K562 (cell line): ENCODE data around the gene RERE. TPM values are rescaled to one million over a fixed set of nuclear protein-coding genes. Genes with fewer than 3 reads are reported as not detected.
A peak's percentile ranks its signal among the peaks of the same experiment; 100 is the strongest.

Source experiments
- ATAC-seq: fragments of 200-7000 bp; cut with Tn5 transposase; 3 replicates; pipeline ENCODE4 v1.9.1; 2020; ENCODE audit warnings: moderate library complexity
- BruUV-seq: library from RNA; stranded (reverse); fragments of 400-500 nt; replicated peaks from 2 replicates; lab custom pipeline; 2021; lab: Mats Ljungman, UMichigan
- CTCF ChIA-PET: fragments of 300-600 bp; formaldehyde crosslinking; extraction: SDS; loops from one replicate; lab custom pipeline; 2021; ENCODE audit warnings: low intra/inter-chr PET ratio; lab: Yijun Ruan, JAX
- POLR2A ChIA-PET: fragments of 300-600, 350-650 bp; sonication (Branson Sonifier 250); formaldehyde crosslinking; extraction: SDS; loops from one replicate; lab custom pipeline; 2021; ENCODE audit warnings: antibody characterized with exemption, inconsistent platforms; lab: Yijun Ruan, JAX
- DNase-seq, 4 experiments: peaks; one replicate each; pipeline versions ENCODE4 v3.0.0 to v3.0.0-alpha.2; 2011 to 2018; ENCODE audit warnings: low spot score in 3 of 4, mixed read lengths in 3 of 4; ENCODE audit errors: extremely low read depth in 1 of 4
- FAIRE-seq: peaks from 2 replicates; lab custom pipeline; 2011; peaks lifted over from hg19 to GRCh38; lab: Jason Lieb, UNC
- H2AFZ ChIP-seq: 2 replicates; pipeline ENCODE4 v1.6.0; 2011; ENCODE audit warnings: low read depth, low read length, control low read depth, inconsistent platforms
- H3K27ac ChIP-seq: fragments of 200-600 bp; 3 replicates; pipeline ENCODE4 v1.8.0; 2011; ENCODE audit warnings: low read depth, mild to moderate bottlenecking, control low read depth, inconsistent platforms, low read length, moderate library complexity, mixed read lengths; ENCODE audit errors: extremely low read depth
- H3K27me3 ChIP-seq, 2 experiments: fragments of 300-600 bp in 1 of 2; 2 replicates in 1 of 2; 3 replicates in 1 of 2; pipeline versions ENCODE4 v1.6.0 to v1.8.0; 2011; ENCODE audit warnings: inconsistent platforms in 2 of 2, low read length in 2 of 2, mild to moderate bottlenecking in 1 of 2, mixed read lengths in 1 of 2, moderate library complexity in 1 of 2; ENCODE audit not compliant: control insufficient read depth in 2 of 2, insufficient read depth in 2 of 2
- H3K36me3 ChIP-seq: fragments of 300-600 bp; 3 replicates; pipeline ENCODE4 v1.8.0; 2011; ENCODE audit warnings: mild to moderate bottlenecking, low read length, inconsistent platforms; ENCODE audit not compliant: control insufficient read depth, insufficient read depth
- H3K4me1 ChIP-seq, 2 experiments: fragments of 200-600 bp in 1 of 2; replicated peaks in 1 of 2; 2 replicates in 1 of 2; 3 replicates in 1 of 2; pipeline versions ENCODE4 v1.5.1 to v1.8.0; 2011; ENCODE audit warnings: inconsistent platforms in 2 of 2, low read length in 2 of 2, mild to moderate bottlenecking in 1 of 2, mixed read lengths in 1 of 2, moderate library complexity in 1 of 2; ENCODE audit not compliant: control insufficient read depth in 2 of 2, insufficient read depth in 2 of 2
- H3K4me2 ChIP-seq: 2 replicates; pipeline ENCODE4 v1.6.1; 2011; ENCODE audit warnings: low read length, control low read depth, inconsistent platforms, mixed read lengths; ENCODE audit not compliant: insufficient read depth
- H3K4me3 ChIP-seq: fragments of 200-600 bp; sonication (generic), shearing (Covaris generic); 2 replicates; pipeline ENCODE4 v1.5.1; 2016; ENCODE audit warnings: control low read depth, inconsistent platforms
- H3K79me2 ChIP-seq: fragments of 200-600 bp; 3 replicates; pipeline ENCODE4 v1.8.0; 2011; ENCODE audit warnings: low read length, inconsistent platforms; ENCODE audit not compliant: control insufficient read depth, insufficient read depth
- H3K9ac ChIP-seq, 2 experiments: 2 replicates each; pipeline versions ENCODE4 v1.6.0 to v1.6.1; 2011; ENCODE audit warnings: low read depth in 2 of 2, low read length in 2 of 2, control low read depth in 1 of 2, inconsistent platforms in 1 of 2, mild to moderate bottlenecking in 1 of 2, mixed read lengths in 1 of 2; ENCODE audit not compliant: insufficient read depth in 1 of 2
- H3K9me1 ChIP-seq: one replicate; pipeline ENCODE4 v1.6.0; 2011; ENCODE audit warnings: inconsistent platforms, mild to moderate bottlenecking, low read length, moderate library complexity; ENCODE audit not compliant: control insufficient read depth, insufficient read depth
- H3K9me3 ChIP-seq: replicated peaks from 2 replicates; pipeline ENCODE4 v1.5.1; 2011; ENCODE audit warnings: low read depth, low read length, inconsistent platforms; ENCODE audit not compliant: control insufficient read depth, insufficient read depth
- H4K20me1 ChIP-seq: replicated peaks from 2 replicates; pipeline ENCODE4 v1.6.1; 2011; ENCODE audit warnings: low read length, inconsistent platforms, mixed read lengths; ENCODE audit not compliant: control insufficient read depth, insufficient read depth
- ARID3B ChIP-seq: fragments of 250-450 bp; sonication (Bioruptor Pico); IDR thresholded peaks from 2 replicates; pipeline ENCODE4 v1.4.0; 2020; ENCODE audit warnings: borderline replicate concordance
- ATF7 ChIP-seq: fragments of 450-650 bp; IDR thresholded peaks from 2 replicates; pipeline ENCODE4 v1.7.1; 2014; ENCODE audit warnings: mild to moderate bottlenecking, moderate library complexity
- C11orf30 ChIP-seq: fragments of 450-650 bp; IDR thresholded peaks from 2 replicates; pipeline ENCODE4 v1.6.1; 2016; ENCODE audit warnings: low read depth, mild to moderate bottlenecking
- GABPA ChIP-seq: fragments of 200-800 bp; sonication (Bioruptor generic); conservative IDR thresholded peaks from 2 replicates; pipeline ENCODE4 v1.6.1; 2016; ENCODE audit warnings: low read depth, missing genetic modification characterization, missing compliant biosample characterization
- NCOA6 ChIP-seq: fragments of 450-650 bp; IDR thresholded peaks from 2 replicates; pipeline ENCODE4 v1.6.1; 2017; ENCODE audit warnings: mild to moderate bottlenecking
- NR3C1 ChIP-seq: sonication (generic); formaldehyde crosslinking; IDR thresholded peaks from 2 replicates; pipeline ENCODE4 v1.8.1; 2022; ENCODE audit warnings: missing genetic modification reagents
- TOE1 ChIP-seq, 2 experiments: fragments of 450-650 bp in 1 of 2; sonication (generic) in 1 of 2; formaldehyde crosslinking in 1 of 2; IDR thresholded peaks; 2 replicates each; pipeline versions ENCODE4 v1.7.1 to v1.8.0; 2016 to 2022; ENCODE audit warnings: borderline replicate concordance in 2 of 2, mild to moderate bottlenecking in 2 of 2, antibody characterized with exemption in 1 of 2, inconsistent platforms in 1 of 2, low read depth in 1 of 2, missing genetic modification reagents in 1 of 2, moderate library complexity in 1 of 2
- ZNF316 ChIP-seq: fragments of 450-650 bp; IDR thresholded peaks from 2 replicates; pipeline ENCODE4 v1.6.1; 2016
- ZNF324 ChIP-seq: fragments of 250-450 bp; sonication (Bioruptor Pico); IDR thresholded peaks from 2 replicates; pipeline ENCODE4 v1.4.0; 2020; ENCODE audit warnings: mild to moderate bottlenecking
- WGBS: fragments of 100-300 bp; shearing (Covaris generic); methylation state at CpG from one replicate; pipeline ENCODE4 v1.1.6; 2016; ENCODE audit warnings: low coverage, mixed read lengths; ENCODE audit not compliant: insufficient coverage; ENCODE audit errors: missing lambda C conversion rate; 5-methylcytosine and 5-hydroxymethylcytosine counted together
- in situ Hi-C: fragments of 300-500 bp; cut with MboI; formaldehyde crosslinking; loops from 4 replicates; pipeline ENCODE4 v1.15.0; 2018; ENCODE audit warnings: inconsistent platforms, mixed read lengths
- intact Hi-C: fragments of 100-400 bp; cut with micrococcal nuclease; formaldehyde crosslinking; loops from 2 replicates; pipeline ENCODE4 v1.14.2; 2022
- polyA plus RNA-seq, 8 experiments: library from polyadenylated mRNA; depleted of rRNA in 4 of 8; stranded (reverse) in 5 of 8; unstranded in 3 of 8; fragments of >200 nt; fragmentation: Nextera tagmentation in 2 of 8; fragmentation: Illumina TruSeq in 1 of 8; extraction: Ambion mirVana in 2 of 8; extraction: Trizol in 1 of 8; gene quantifications; 2 replicates each; pipeline versions ENCODE4 v1.2.1 to v1.2.3, GENCODE V29; 2011 to 2014; ENCODE audit warnings: inconsistent platforms in 1 of 8, missing spikeins in 1 of 8
- total RNA-seq, 7 experiments: library from RNA; depleted of rRNA in 6 of 7; stranded (reverse); fragments of >200 nt in 6 of 7; fragmentation: Illumina TruSeq in 2 of 7; extraction: Trizol in 2 of 7; gene quantifications; 2 replicates each; pipeline versions ENCODE4 v1.2.1 to v1.2.3, GENCODE V29; 2011 to 2021; ENCODE audit warnings: low replicate concordance in 1 of 7

RERE gene
- total and polyA plus RNA-seq, 9 of the 15 experiments (the other 6 are each of a cell fraction or from before 2014, with no cell fraction given), result 3.0 to 51.5 (median 13.4) TPM

GRCh38 chr1:8578936-8579335 lies 238.5 kb downstream of the RERE start:
- no peak for DNase-seq
- in situ Hi-C loops, result loop anchor here (10.0 kb wide), 1 partner anchor 1176 kb away; no protein-coding TSS in a partner anchor
- H3K79me2 ChIP-seq, result peaks cover 10% of the 10 kb centered on the region; the same call in 1 of the 3 replicates
- WGBS, result 86% methylated on average over 5 of the region's 5 CpGs
- no TSS peak for BruUV-seq
- no peaks in the 10 kb centered on the region for H3K9me3 ChIP-seq
- H4K20me1 ChIP-seq, result no peaks in the 10 kb centered on the region
- intact Hi-C loops, result no loop called here
- H3K9me1 ChIP-seq, result no peaks in the 10 kb centered on the region
- ATAC-seq, result no peak
- no peak overlapping the region for H3K9ac ChIP-seq
- H3K4me2 ChIP-seq, result no peak overlapping the region
- no peak overlapping the region for H3K4me3 ChIP-seq
- H3K27me3 ChIP-seq, result no peaks in the 10 kb centered on the region
- no peak for FAIRE-seq
- no peak overlapping the region for H3K27ac ChIP-seq
- no peaks in the 10 kb centered on the region; a peak in 1 of 5 replicates for H3K4me1 ChIP-seq
- TF ChIP-seq ZNF324 (CRISPR knock-in tag) (no peak), NCOA6 (no peak), GABPA (tag) (no peak)
- POLR2A ChIA-PET, result interaction anchor here (1.1 to 1.7 kb wide), 3 partner anchors 9 to 11 kb away, joined by 3 to 7 read pairs (median 4); no protein-coding TSS in a partner anchor
- H2AFZ ChIP-seq, result no peak overlapping the region
- CTCF ChIA-PET, result no interaction called here
- H3K36me3 ChIP-seq, result no peaks in the 10 kb centered on the region; the same call in 2 of the 3 replicates

DNA sequence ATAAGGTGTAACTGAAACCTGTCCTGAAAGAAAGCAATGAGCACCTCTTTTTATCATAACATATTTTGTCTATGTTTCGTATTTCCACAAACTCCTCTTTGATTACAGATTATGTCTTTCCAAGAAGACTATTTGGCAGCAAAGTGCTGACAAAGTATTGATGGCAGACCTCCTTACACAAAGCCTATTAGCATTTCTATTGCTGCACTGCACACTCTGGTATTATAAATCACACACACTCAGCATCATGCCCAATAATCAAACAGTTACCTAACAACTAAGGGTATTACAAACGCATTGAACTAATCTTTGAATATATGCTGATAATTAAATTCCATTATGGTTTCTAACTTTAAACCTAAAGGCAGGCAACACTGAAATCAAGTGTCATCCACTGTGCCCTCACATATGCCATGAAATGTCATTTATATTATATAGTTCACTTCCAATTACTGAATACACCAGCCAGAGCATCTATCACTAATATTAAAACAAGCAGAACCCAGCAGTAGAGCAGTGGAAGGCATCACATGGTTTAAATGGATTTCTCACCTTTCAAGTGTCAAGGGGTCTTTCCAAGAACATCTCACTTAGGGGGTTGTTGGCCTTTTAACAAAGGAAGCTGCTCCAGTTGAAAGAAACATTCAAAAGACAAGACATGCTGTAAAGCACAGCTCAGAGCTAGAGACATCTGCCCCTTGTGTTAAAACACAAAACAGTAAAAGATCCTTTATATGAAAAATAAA lies 239.1 kb downstream of the RERE start:
- Histone ChIP-seq H3K4me2 (no peak overlapping the region), H3K4me1 (no peaks in the 10 kb centered on the region; a peak in 1 of 5 replicates), H3K27ac (no peak overlapping the region), H3K9ac (no peak overlapping the region), H3K36me3 (no peaks in the 10 kb centered on the region; the same call in 2 of the 3 replicates), H3K27me3 (no peaks in the 10 kb centered on the region), H2AFZ (no peak overlapping the region), H4K20me1 (no peaks in the 10 kb centered on the region), H3K9me1 (no peaks in the 10 kb centered on the region), H3K79me2 (peaks cover 9% of the 10 kb centered on the region; the same call in 1 of the 3 replicates), H3K9me3 (no peaks in the 10 kb centered on the region), H3K4me3 (no peak overlapping the region)
- no peak for ATAC-seq
- DNase-seq, result no peak
- in situ Hi-C loops (loop anchor here (10.0 kb wide), 1 partner anchor 1176 kb away; no protein-coding TSS in a partner anchor), intact Hi-C loops (no loop called here)
- ChIA-PET CTCF (no interaction called here), POLR2A (interaction anchor here (1.1 to 1.7 kb wide), 3 partner anchors 9 to 11 kb away, joined by 3 to 7 read pairs (median 4); no protein-coding TSS in a partner anchor)
- 63% methylated on average over 2 of the region's 2 CpGs for WGBS
- BruUV-seq, result no TSS peak
- FAIRE-seq, result no peak
- TF ChIP-seq ZNF316, result peak; percentile 29; the same call in 1 of the 2 replicates
- TF ChIP-seq C11orf30, result 0 out of 2 replicates have a peak, but pooled peaks have one; percentile 8
- no peak for TF ChIP-seq NR3C1 (CRISPR knock-in tag)
- TF ChIP-seq ATF7, result no peak
- TF ChIP-seq ARID3B (CRISPR knock-in tag), result no peak
- no peak for TF ChIP-seq TOE1 (IDR thresholded peaks at IDR 0.05; ENCODE audit: borderline replicate concordance)
- no peak for TF ChIP-seq TOE1 (CRISPR knock-in tag; IDR thresholded peaks at IDR 0.05; ENCODE audit: borderline replicate concordance, low read depth)
